HG03175 (cell line): Measurements from ENCODE around the gene CHADL.

Experiments used
- ATAC-seq: cut with Tn5 transposase; IDR thresholded peaks from one replicate; pipeline ENCODE4 v1.9.1; 2021; ENCODE audit warnings: mild to moderate bottlenecking, moderate library complexity; ENCODE audit not compliant: unreplicated experiment

Gene CHADL

GRCh38 chr22:41256254-41257253 is 15.8 kb upstream of the CHADL start:
- no peak for ATAC-seq

DNA sequence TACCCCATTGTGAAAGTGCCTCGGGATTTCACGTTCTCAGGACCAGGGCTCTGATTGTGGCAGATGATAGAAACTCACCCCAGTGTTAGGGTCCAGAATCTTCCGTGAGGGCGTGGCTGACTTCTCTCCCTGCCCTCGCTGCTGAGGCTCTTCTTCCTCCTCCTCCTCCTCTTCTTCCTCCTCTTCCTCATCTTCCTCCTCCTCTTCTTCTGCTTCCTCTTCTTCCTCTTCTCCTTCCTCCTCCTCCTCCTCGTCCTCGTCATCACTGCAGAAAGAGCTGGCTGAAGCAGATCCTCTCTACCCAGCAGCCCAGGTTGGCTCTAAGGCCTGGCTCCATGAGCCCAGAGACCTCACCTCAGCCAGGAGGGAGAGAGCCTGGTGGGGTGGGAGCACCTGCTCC is 13.5 kb upstream of the CHADL start:
- ATAC-seq, result no peak

DNA sequence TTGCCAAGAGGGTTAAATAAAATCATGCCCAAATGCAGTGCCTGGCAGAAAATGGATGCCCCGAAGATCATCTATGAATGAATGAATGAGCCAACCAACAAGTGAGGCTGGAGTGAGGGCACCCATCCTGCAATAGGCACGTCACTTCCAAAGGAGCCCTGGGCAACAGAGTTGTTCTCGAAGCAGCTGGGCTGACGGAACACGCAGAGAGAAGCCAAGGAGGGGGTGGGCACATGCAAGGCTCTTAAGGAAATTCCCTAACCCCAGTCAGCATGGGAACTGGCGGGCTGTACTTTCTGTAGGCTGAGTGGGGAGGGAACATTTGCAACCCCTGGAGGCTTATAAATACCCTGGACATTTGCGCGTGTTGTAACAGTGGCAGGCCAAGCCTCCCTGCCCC is 11.6 kb upstream of the CHADL start:
- ATAC-seq, result no peak

- ATAC-seq, result no peak
Observed at GRCh38 chr22:41250127-41250526, 9.4 kb upstream of the CHADL start.

GRCh38 chr22:41249442-41249841 is 8.7 kb upstream of the CHADL start:
- no peak for ATAC-seq

- ATAC-seq, result no peak
Observed at GRCh38 chr22:41248758-41249157, 8.0 kb upstream of the CHADL start.

GRCh38 chr22:41248314-41248713 is 7.6 kb upstream of the CHADL start:
- ATAC-seq, result no peak

DNA sequence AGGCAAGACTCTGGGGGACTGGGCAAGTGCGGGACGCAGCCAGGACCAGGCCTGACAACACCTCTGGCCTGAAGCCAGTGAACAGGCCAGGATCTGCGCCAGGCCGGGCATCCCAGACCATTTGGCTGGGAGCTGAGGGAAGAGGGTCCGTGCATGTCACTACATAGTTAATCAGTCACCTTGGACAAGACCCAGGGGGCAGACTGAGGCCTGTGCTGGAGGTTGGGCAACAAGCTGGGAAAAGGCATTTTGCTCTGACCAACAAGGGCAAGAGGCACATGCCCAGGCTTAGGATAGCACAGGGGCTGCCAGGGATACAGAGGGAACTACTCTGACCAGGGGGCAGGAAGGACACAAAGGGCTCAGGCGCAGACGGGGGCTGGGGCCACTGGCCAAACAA is 7.0 kb upstream of the CHADL start:
- ATAC-seq, result no peak

DNA sequence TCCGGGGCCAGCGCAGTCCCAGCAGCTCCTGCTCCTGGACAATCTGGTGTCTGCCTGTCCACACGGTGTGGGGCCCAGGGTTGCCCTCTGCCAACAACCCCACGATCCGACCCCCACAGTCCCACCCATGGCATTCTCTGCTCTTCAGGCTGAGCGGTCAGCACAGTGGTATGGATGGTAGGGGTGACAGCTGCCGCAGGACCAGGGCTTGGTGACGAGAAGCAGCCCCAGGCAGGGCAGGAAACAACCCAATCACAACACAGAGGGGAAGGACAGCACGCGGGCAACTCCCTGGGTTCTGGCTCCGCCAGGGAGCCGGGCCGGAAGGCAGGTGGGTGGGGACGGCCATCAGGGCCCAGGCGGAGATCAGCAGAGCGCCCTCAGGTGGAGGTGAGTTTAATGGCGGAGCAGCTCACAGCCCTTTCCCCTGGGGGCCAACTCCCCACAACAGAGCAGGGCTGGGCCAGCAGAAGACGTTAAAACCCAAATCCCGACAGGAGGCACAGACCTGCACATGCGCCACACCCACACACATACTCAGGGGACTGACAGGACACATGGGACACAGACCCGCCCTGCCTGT is 5.3 kb upstream of the CHADL start:
- ATAC-seq, result no peak

- no peak for ATAC-seq
Observed at GRCh38 chr22:41243361-41243760, 2.6 kb upstream of the CHADL start.

GRCh38 chr22:41242396-41243117 is 1.8 kb upstream of the CHADL start:
- ATAC-seq, result no peak

DNA sequence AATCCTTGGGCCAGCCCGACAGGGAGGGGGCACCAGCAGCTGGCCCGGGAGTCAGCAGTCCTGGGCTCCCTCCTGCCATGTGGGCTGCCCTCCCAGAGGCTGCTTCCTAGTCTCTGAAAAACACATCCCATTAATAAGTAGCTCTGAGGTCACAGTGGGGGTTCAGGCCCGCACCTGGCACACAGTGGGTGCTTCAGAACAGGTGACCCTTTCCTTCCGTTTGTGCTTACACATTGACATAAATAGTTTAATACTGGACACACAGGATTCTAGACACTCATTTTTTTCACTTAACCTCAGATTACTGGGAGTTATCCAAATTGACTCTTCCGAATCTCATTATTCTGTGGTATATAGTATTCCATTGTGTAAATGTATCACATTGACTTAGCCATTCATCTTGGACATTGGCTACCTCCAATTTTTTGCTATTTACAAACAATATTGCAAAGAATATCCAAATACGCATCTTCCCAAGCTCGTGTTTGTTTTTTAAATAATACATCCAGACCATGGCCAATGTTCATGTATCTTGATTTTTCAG is 474 bp upstream of the CHADL start:
- ATAC-seq, result no peak

DNA sequence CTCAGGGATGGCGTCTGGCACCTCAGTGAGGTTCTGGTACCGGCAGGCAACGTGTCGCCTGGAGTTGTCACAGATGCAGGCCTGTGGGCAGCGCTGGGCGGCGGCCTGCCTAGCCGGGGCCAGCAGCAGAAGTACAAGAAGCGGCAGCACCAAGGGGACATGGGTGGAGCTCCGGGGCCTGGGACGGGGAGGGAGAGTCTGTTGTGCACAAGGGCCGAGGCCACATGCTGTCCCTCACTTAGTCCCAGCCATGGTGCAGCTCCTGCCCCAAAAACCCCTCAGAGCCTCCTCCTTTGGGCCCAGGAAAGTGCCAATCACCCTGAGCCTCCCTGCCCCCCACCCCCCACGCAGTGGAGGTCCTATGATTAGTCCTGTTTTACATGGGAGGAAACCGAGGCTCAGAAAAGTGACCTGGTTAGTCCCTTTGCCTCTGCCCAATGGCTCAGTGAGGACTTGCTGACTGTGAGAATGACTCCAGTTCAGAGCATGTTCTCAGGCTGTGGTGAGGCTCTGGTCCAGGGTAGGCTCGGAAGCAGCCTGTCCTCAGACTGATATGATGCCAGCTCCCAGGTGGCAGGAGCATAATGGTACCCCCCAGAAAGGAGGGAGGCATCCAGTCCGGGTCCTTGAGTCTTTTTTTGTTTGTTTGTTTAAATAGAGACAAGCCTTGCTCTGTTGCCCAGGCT is 1.1 kb downstream of the CHADL start:
- no peak for ATAC-seq

- no peak for ATAC-seq
Observed at GRCh38 chr22:41238570-41239442, 1.9 kb downstream of the CHADL start.

- peak; percentile 67 for ATAC-seq
Observed at GRCh38 chr22:41237707-41238569, 2.8 kb downstream of the CHADL start.

DNA sequence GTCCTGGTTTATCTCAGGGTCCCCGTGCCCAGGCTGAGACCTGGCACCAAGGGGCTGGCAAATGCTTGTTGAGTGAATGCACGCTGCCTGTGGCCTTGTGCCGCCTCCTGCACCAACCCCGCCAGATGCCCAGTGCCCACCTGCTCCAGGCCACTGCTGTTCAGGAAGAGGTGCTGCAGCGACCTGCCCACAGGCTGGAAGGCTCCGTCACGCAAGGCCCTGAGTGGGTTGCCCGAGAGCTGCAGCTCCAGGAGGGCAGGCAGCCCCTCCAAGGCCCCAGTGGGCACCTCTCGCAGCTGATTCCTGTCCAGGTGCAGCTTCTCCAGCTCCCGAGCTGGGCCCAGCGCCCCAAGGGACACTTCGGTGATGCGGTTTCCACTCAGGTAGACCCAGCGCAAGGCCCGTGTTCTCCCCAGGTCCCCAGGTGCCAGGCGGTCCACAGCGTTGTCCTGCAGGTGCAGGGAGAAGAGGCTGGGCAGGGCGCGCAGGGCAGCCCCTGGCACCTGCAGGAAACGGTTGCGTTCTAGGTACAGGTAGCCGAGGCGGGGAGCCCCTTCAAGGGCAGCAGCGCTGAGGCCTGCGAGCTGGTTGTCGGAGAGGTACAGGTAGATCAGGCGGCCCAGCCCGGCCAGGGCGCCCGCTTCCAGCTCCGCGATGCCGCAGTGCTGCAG is 3.6 kb downstream of the CHADL start:
- no peak for ATAC-seq

DNA sequence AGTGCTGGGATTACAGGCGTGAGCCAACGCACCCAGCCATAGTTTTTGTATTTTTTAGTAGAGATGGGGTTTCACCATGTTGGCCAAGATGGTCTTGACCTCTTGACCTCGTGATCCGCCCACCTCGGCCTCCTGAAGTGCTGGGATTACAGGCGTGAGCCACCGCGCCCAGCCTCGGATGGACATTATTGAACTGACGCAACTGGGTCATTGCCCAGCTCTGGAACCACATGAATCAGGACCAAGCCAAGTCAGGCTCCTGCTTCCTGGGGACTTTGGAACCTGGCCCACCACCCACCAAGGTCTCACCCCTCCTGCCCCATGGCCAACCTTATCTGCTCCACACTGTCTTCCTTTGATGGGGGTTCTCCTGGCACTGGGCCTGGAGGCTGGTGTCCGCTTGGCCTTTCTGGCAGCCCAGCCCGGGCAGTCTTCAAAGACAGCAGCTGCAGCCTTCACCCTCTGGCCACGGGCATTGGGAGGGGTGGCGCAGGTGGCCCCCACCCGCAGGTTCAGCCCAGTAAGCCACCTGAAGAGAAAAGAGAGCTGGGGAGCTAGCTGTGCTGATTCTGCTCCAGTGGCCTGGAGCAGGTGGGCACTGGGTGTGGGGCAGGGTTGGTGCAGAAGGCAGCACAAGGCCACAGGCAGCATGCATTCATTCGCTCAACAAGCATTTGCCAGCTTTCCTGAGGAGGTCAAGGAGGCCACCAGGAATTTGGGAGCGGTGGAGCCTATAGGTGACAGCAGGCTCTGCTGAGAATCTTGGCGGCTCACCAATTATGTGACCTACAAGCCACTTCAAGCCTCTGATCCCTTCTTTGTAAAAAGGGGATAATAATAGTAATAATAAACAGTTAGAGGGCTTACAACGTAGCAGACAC is 5.7 kb downstream of the CHADL start:
- ATAC-seq, result no peak
